ENCODE measurements around the gene NRAP. TPM values are rescaled to one million over a fixed set of nuclear protein-coding genes. Genes with fewer than 3 reads are reported as not detected.

The NRAP gene
- total RNA-seq, 1 experiment from 2014 or later: not detected

DNA sequence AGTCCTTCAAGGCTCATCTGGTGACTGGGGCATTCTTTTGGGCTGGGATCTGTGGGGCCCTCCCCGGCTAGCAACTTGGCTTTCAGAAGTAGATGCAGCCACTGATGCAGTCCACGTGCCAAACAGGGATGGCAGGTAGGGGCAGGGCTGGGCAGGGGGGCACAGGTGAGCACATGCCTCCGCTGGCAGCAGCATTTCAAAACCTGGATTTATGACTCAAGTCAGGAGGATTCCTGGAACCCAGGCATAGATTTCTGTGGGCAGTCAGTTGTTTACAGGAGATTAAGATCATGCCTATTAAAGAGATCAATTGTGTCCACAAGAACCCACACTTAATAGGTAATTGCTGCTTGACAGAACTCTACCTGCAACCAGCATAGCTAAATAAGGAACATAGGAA is 111.8 kb downstream of the NRAP start:
- DNase-seq: no peak
- Histone ChIP-seq H3K36me3 (ENCODE audit: low read depth) (no peaks in the 10 kb centered on the region), H3K4me1 (replicated peaks; ENCODE audit: insufficient read depth) (no peaks in the 10 kb centered on the region), H3K27me3 (ENCODE audit: insufficient read depth, low read depth) (peaks cover 20% of the 10 kb centered on the region; the same call in 1 of the 2 replicates), H3F3A (ENCODE audit: insufficient read depth, low read depth) (no peaks in the 10 kb centered on the region), H3K4me2 (no peak overlapping the region), H3K4me3 (no peak overlapping the region), H3K27ac (no peak overlapping the region), H3K9me3 (ENCODE audit: insufficient read depth, low read depth) (no peaks in the 10 kb centered on the region), H3K9me2 (ENCODE audit: insufficient read depth) (no peaks in the 10 kb centered on the region), H2AFZ (no peak overlapping the region), H3K79me2 (ENCODE audit: low read depth) (no peaks in the 10 kb centered on the region), H4K20me1 (ENCODE audit: insufficient read depth) (no peaks in the 10 kb centered on the region)
- ChIA-PET CTCF (no interaction called here), POLR2A (ENCODE audit: unreplicated experiment) (no interaction called here)
- TF ChIP-seq, protein P1, sequence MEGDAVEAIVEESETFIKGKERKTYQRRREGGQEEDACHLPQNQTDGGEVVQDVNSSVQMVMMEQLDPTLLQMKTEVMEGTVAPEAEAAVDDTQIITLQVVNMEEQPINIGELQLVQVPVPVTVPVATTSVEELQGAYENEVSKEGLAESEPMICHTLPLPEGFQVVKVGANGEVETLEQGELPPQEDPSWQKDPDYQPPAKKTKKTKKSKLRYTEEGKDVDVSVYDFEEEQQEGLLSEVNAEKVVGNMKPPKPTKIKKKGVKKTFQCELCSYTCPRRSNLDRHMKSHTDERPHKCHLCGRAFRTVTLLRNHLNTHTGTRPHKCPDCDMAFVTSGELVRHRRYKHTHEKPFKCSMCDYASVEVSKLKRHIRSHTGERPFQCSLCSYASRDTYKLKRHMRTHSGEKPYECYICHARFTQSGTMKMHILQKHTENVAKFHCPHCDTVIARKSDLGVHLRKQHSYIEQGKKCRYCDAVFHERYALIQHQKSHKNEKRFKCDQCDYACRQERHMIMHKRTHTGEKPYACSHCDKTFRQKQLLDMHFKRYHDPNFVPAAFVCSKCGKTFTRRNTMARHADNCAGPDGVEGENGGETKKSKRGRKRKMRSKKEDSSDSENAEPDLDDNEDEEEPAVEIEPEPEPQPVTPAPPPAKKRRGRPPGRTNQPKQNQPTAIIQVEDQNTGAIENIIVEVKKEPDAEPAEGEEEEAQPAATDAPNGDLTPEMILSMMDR (conservative IDR thresholded peaks at IDR 0.05): no peak
- no peak for TF ChIP-seq EZH2 (IDR thresholded peaks at IDR 0.05; ENCODE audit: low read depth)
- BruUV-seq (replicated peaks): no TSS peak
- intact Hi-C loops (cut with micrococcal nuclease; ENCODE audit: unreplicated experiment): no loop called here

DNA sequence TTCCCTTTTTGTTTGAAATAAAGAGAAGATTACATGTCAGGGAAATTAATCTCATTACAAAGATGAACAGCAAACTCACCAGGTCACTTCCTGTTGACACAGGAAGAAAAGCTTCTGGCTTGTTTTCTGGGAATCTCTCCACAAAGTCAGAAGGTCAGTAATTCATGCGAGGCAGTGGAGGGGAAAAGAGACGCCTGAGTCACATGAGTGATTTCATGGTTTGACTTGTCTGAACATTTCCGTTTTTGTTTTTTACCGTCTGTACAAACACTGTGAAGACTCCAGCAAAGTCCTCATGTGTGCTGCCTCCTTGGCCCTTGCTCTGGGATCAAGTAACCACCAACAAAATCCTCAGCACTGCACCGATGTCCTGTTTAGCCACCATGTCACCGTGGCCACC is 113.5 kb downstream of the NRAP start:
- Histone ChIP-seq H3K27ac (no peak overlapping the region), H3K4me1 (replicated peaks; ENCODE audit: insufficient read depth) (no peaks in the 10 kb centered on the region), H2AFZ (no peak overlapping the region), H3K4me3 (no peak overlapping the region), H3F3A (ENCODE audit: insufficient read depth, low read depth) (no peaks in the 10 kb centered on the region), H3K36me3 (ENCODE audit: low read depth) (no peaks in the 10 kb centered on the region), H4K20me1 (ENCODE audit: insufficient read depth) (no peaks in the 10 kb centered on the region), H3K27me3 (ENCODE audit: insufficient read depth, low read depth) (peaks cover 18% of the 10 kb centered on the region; the same call in 1 of the 2 replicates), H3K9me2 (ENCODE audit: insufficient read depth) (no peaks in the 10 kb centered on the region), H3K79me2 (ENCODE audit: low read depth) (no peaks in the 10 kb centered on the region), H3K9me3 (ENCODE audit: insufficient read depth, low read depth) (no peaks in the 10 kb centered on the region), H3K4me2 (no peak overlapping the region)
- TF ChIP-seq, protein P1 (conservative IDR thresholded peaks at IDR 0.05): no peak
- TF ChIP-seq EZH2 (IDR thresholded peaks at IDR 0.05; ENCODE audit: low read depth): no peak
- no peak for DNase-seq
- BruUV-seq (replicated peaks): no TSS peak
- intact Hi-C loops (cut with micrococcal nuclease; ENCODE audit: unreplicated experiment): no loop called here
- CTCF ChIA-PET: no interaction called here
- POLR2A ChIA-PET (ENCODE audit: unreplicated experiment): no interaction called here

DNA sequence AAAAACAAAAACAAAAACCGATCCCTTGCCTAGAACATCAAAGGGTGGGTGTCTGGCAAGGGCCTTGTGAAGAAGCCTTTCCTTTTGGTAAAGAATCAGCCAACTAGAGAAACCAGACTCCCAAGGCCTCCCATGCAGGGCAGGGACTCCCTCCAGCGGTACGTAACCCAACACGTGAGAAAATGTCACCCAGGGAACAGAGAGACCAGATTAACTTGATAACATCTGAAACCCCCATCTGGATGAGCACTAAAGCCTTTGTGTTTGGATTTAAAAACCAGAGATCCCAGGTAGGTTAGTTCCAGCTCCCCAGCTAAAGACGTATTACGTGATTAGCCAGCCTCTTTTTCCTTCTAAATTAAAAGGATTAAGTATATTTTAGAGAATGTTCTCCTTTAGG is 114.0 kb downstream of the NRAP start:
- H3K36me3 ChIP-seq (ENCODE audit: low read depth): no peaks in the 10 kb centered on the region
- peaks cover 13% of the 10 kb centered on the region; the same call in 1 of the 2 replicates for H3K27me3 ChIP-seq (ENCODE audit: insufficient read depth, low read depth)
- H3F3A ChIP-seq (ENCODE audit: insufficient read depth, low read depth): no peaks in the 10 kb centered on the region
- H3K79me2 ChIP-seq (ENCODE audit: low read depth): no peaks in the 10 kb centered on the region
- H3K4me3 ChIP-seq: no peak overlapping the region
- no TSS peak for BruUV-seq (replicated peaks)
- no peak overlapping the region for H2AFZ ChIP-seq
- no peaks in the 10 kb centered on the region for H3K4me1 ChIP-seq (replicated peaks; ENCODE audit: insufficient read depth)
- no peaks in the 10 kb centered on the region for H3K9me2 ChIP-seq (ENCODE audit: insufficient read depth)
- DNase-seq: no peak
- ChIA-PET POLR2A (ENCODE audit: unreplicated experiment) (no interaction called here), CTCF (no interaction called here)
- intact Hi-C loops (cut with micrococcal nuclease; ENCODE audit: unreplicated experiment): no loop called here
- H3K27ac ChIP-seq: no peak overlapping the region
- TF ChIP-seq EZH2 (IDR thresholded peaks at IDR 0.05; ENCODE audit: low read depth): no peak
- TF ChIP-seq, protein P1 (conservative IDR thresholded peaks at IDR 0.05): no peak
- H3K4me2 ChIP-seq: no peak overlapping the region
- no peaks in the 10 kb centered on the region for H3K9me3 ChIP-seq (ENCODE audit: insufficient read depth, low read depth)
- H4K20me1 ChIP-seq (ENCODE audit: insufficient read depth): no peaks in the 10 kb centered on the region
